Uterus (tissue), 4 donors: ENCODE results near the gene ACVR1B. TPM values are rescaled to one million over a fixed set of nuclear protein-coding genes. Genes with fewer than 3 reads are reported as not detected.

Experiments
- DNase-seq, 2 donors: peaks; one replicate each; pipeline ENCODE4 v3.0.0-alpha.2; 2019 to 2020
- H3K27ac ChIP-seq, 2 donors: fragments of 200-600 bp; sonication (generic); 1 replicate in 1 of 2; 2 replicates in 1 of 2; pipeline ENCODE4 v1.5.1; 2016 to 2018
- H3K27me3 ChIP-seq, 2 donors: fragments of 200-600 bp; sonication (generic); one replicate each; pipeline ENCODE4 v1.5.1; 2018 to 2019; ENCODE audit warnings: control low read depth in 1 of 2
- H3K36me3 ChIP-seq, 2 donors: fragments of 200-600 bp; sonication (generic); one replicate each; pipeline ENCODE4 v1.5.1; 2019; ENCODE audit warnings: control low read depth in 1 of 2
- H3K4me1 ChIP-seq, 2 donors: fragments of 200-600 bp; sonication (generic); one replicate each; pipeline ENCODE4 v1.5.1; 2018 to 2019; ENCODE audit warnings: control low read depth in 1 of 2
- H3K4me3 ChIP-seq, 2 donors: fragments of 200-600 bp; sonication (generic); 1 replicate in 1 of 2; 2 replicates in 1 of 2; pipeline ENCODE4 v1.5.1; 2018 to 2019; ENCODE audit warnings: mild to moderate bottlenecking in 1 of 2
- H3K9me3 ChIP-seq, 2 donors: fragments of 200-600 bp; sonication (generic); one replicate each; pipeline ENCODE4 v1.5.1; 2019; ENCODE audit warnings: control low read depth in 1 of 2
- POLR2A ChIP-seq, 2 donors: fragments of 450-650 bp; IDR thresholded peaks; one replicate each; pipeline ENCODE4 v1.6.1; 2016; ENCODE audit warnings: antibody characterized with exemption in 2 of 2, mild to moderate bottlenecking in 1 of 2, moderate library complexity in 1 of 2
- intact Hi-C: fragments of 100-400 bp; cut with DNase I; formaldehyde crosslinking; loops from one replicate; pipeline ENCODE4 v1.15.1; 2023; ENCODE audit warnings: low total_unique reads
- total RNA-seq, 4 donors: library from RNA; depleted of rRNA in 3 of 4; stranded (reverse); fragments of >200 nt in 3 of 4; gene quantifications; one replicate each; pipeline versions ENCODE4 v1.1.0 to v1.2.4, GENCODE V29; 2014 to 2023
- TF ChIP-seq, protein P1 (sequence below), 4 experiments: fragments of 200-600 bp in 2 of 4; fragments of 450-650 bp in 2 of 4; sonication (generic) in 2 of 4; IDR thresholded peaks; one replicate each; pipeline ENCODE4 v1.5.1; 2016 to 2019; ENCODE audit warnings: antibody characterized with exemption in 4 of 4, mild to moderate bottlenecking in 2 of 4, moderate library complexity in 1 of 4
- donor health status: DM: yes; HTN: yes; CAD: no.

Gene ACVR1B
- total RNA-seq, 4 donors from 2014 or later, result 2.6 to 31.6 (median 14.4) TPM

DNA sequence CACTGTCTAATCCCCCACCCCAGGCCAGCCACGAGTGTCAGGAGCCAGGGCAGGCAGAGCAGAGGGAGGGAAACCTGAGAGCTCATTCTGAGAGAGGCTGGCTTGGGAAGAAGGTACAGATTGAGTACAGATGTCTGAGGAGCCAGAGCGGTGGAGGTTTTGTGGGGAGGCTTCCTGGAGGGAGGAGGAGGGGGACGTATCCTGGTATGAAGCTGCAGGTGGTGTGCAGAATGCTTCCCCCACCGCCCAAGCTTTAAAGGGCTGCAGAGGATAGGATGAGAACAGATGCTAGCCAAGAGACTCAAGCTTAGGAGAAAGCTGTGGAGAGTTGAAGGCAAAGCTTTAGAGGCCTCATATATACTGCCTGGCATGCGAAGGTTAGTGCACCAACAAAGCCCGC is 52.1 kb downstream of the ACVR1B start:
- intact Hi-C loops, result no loop called here

DNA sequence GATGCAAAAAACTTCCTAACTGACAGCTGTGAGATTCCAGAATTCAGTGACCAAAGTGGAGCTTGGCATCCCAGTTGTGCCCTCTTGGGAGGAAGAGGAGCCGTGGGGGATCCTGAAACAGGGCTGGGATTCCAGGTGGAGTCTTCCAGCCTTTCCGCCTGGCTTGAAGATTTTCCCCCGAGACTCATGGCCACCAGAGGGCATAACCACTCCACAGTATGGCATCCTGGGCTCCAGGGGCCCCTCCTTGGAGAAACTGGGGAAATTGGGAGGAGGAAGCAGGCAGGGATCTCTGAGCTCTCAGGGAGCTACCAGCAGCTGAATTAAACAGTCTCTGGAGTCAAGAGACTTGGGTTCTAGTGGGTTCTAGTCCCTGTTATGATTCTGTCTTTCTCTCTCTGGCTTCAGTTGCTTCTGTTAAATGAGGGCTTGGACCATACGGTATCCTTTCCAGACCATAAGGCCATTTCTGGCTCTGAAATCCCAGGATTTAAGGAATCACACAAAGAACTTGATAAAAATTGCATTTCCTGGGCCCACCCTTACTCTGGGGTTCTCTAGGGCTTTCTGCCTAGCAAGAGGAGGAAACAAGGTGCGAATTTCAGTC is 52.6 kb downstream of the ACVR1B start:
- no peaks in the 10 kb centered on the region for H3K36me3 ChIP-seq
- TF ChIP-seq, protein P1, sequence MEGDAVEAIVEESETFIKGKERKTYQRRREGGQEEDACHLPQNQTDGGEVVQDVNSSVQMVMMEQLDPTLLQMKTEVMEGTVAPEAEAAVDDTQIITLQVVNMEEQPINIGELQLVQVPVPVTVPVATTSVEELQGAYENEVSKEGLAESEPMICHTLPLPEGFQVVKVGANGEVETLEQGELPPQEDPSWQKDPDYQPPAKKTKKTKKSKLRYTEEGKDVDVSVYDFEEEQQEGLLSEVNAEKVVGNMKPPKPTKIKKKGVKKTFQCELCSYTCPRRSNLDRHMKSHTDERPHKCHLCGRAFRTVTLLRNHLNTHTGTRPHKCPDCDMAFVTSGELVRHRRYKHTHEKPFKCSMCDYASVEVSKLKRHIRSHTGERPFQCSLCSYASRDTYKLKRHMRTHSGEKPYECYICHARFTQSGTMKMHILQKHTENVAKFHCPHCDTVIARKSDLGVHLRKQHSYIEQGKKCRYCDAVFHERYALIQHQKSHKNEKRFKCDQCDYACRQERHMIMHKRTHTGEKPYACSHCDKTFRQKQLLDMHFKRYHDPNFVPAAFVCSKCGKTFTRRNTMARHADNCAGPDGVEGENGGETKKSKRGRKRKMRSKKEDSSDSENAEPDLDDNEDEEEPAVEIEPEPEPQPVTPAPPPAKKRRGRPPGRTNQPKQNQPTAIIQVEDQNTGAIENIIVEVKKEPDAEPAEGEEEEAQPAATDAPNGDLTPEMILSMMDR (IDR thresholded peaks at IDR 0.05), result peak; percentile 73 to 92 (median 84)
- no peak for TF ChIP-seq POLR2A (IDR thresholded peaks at IDR 0.05)
- H3K27me3 ChIP-seq, result no peaks in the 10 kb centered on the region
- no peaks in the 10 kb centered on the region for H3K4me1 ChIP-seq
- DNase-seq, result peak; percentile 66 to 75
- H3K9me3 ChIP-seq, result no peaks in the 10 kb centered on the region
- no peak overlapping the region for H3K4me3 ChIP-seq
- intact Hi-C loops, result no loop called here
- H3K27ac ChIP-seq, result peak overlapping the region in 1 of 2 donors; percentile 12

More for the DNA sequence above, 52.1 kb downstream of the ACVR1B start:
- no peak for DNase-seq
- TF ChIP-seq, protein P1 (IDR thresholded peaks at IDR 0.05), result no peak
- TF ChIP-seq POLR2A (IDR thresholded peaks at IDR 0.05), result no peak
- Histone ChIP-seq H3K27ac (no peak overlapping the region), H3K27me3 (no peaks in the 10 kb centered on the region), H3K4me1 (no peaks in the 10 kb centered on the region), H3K36me3 (no peaks in the 10 kb centered on the region), H3K4me3 (no peak overlapping the region), H3K9me3 (no peaks in the 10 kb centered on the region)

DNA sequence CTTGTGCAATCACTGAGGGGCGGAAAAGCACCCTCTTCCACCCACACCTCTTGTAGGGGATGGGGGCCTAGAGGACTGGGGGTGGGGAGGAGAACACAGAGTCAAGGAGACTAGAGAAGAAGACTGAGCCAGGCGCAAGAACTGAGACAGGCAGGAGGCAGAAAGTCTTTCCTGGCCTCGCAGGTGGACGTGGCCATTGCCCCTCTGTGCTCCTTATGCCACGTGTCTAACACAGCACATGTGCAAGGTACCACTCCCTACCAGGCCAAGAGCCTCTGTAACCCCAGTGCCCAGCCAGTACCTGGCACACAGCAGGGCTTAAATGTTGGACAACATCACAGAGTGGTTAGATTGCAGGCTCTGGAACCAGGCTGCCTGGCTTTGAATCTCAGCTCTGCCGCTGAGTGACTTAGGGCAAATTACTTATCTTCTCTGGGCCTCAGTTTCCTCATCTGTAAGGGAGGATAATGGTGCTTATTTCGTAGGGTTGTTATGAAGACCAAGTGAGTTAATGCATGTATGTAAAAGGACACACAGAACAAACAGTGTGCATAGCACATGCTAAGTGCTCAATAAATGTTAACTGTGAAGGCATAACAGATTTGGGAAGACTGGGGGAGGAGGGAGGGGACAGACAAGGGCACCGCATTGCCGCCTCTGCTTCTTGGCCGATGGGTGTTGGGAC is 53.9 kb downstream of the ACVR1B start:
- Histone ChIP-seq H3K9me3 (no peaks in the 10 kb centered on the region), H3K27me3 (no peaks in the 10 kb centered on the region), H3K4me1 (no peaks in the 10 kb centered on the region), H3K4me3 (no peak overlapping the region), H3K36me3 (no peaks in the 10 kb centered on the region), H3K27ac (no peak overlapping the region)
- intact Hi-C loops, result no loop called here
- TF ChIP-seq POLR2A (IDR thresholded peaks at IDR 0.05), result no peak
- TF ChIP-seq, protein P1 (IDR thresholded peaks at IDR 0.05), result no peak
- no peak for DNase-seq

DNA sequence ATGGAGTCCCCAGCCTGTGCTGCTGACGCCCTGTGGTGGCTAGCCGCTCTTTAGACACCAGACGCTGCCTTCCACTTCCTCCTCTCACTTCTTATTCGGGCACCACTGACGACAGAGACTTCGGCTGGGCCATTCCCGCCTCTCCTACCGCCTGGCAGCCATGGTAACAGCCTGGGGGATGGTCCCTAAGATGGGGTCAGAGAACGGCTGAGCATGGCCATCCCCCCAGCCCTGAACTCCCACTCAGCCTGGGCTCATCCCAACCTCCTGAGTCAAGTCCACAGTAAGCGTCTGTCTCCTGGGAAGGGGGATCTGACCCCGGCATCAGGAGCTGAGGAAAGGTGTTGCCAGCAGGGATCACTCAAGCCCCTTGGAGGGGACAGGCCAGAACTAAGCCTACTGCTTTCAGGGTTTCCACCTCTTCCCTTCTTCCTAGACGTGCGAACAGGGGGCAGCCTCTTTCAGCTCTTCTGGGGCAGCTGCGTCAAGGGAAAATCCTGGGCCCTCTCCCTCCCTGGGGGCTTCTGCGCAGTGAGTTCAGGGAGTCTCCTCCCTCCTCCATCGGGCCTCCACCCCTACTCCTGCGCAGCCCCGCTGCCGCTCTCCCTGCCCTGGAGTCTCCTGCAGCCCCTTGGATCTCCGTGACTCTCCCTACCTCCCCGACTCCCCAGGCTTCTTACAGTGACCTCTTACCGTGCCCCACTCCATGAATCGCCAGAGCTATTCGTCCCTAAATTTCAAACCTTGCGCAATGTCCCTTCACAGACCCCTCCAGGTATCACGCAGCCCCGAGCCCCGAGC is 54.6 kb downstream of the ACVR1B start:
- peak in 1 of 2 donors; percentile 56 for DNase-seq
- peaks cover 0 to 5% of the 10 kb centered on the region in 2 donors for H3K4me1 ChIP-seq

More for the DNA sequence above, 54.6 kb downstream of the ACVR1B start:
- Histone ChIP-seq H3K9me3 (no peaks in the 10 kb centered on the region), H3K27ac (peak overlapping the region; percentile 94 to 95), H3K27me3 (no peaks in the 10 kb centered on the region), H3K4me3 (peak overlapping the region in 1 of 2 donors; percentile 89), H3K36me3 (no peaks in the 10 kb centered on the region)
- intact Hi-C loops, result no loop called here
- TF ChIP-seq, protein P1 (IDR thresholded peaks at IDR 0.05), result no peak
- no peak for TF ChIP-seq POLR2A (IDR thresholded peaks at IDR 0.05)
